Caco-2 (cell line): ENCODE measurements around the gene TRPV3. TPM values are rescaled to one million over a fixed set of nuclear protein-coding genes. Genes with fewer than 3 reads are reported as not detected.
"Not testable (repeated sequence)": the region's sequence is repeated elsewhere in the genome, so short reads cannot be mapped to it uniquely, and the experiment has no call there.

Source experiments
- BruUV-seq: library from RNA; stranded (reverse); fragments of 400-500 nt; replicated peaks from 2 replicates; lab custom pipeline; 2021; lab: Mats Ljungman, UMichigan
- CTCF ChIA-PET: fragments of 300-600 bp; sonication (Branson Sonifier 250); formaldehyde crosslinking; loops from one replicate; lab custom pipeline; 2022; ENCODE audit warnings: antibody characterized with exemption; lab: Charles Lee
- POLR2A ChIA-PET: fragments of 300-600 bp; sonication (Branson Sonifier 250); formaldehyde crosslinking; loops from one replicate; lab custom pipeline; 2022; ENCODE audit warnings: antibody characterized with exemption; lab: Charles Lee
- DNase-seq, 2 experiments: peaks; one replicate each; pipeline versions ENCODE4 v3.0.0 to v3.0.0-alpha.2; 2020 to 2022
- H3K27me3 ChIP-seq: replicated peaks from 2 replicates; pipeline ENCODE4 v1.6.0; 2011; ENCODE audit warnings: low read length; ENCODE audit not compliant: control insufficient read depth, insufficient read depth
- H3K36me3 ChIP-seq: 2 replicates; pipeline ENCODE4 v1.5.1; 2011; ENCODE audit warnings: low read length; ENCODE audit not compliant: control insufficient read depth, insufficient read depth
- H3K4me1 ChIP-seq: fragments of 250-450 bp; sonication (Bioruptor Pico); 2 replicates; pipeline ENCODE4 v1.5.1; 2020; ENCODE audit warnings: mild to moderate bottlenecking
- H3K4me3 ChIP-seq: 2 replicates; pipeline ENCODE4 v1.5.1; 2011; ENCODE audit warnings: low read depth, mild to moderate bottlenecking, control low read depth, low read length
- H3K9me3 ChIP-seq: fragments of 250-450 bp; sonication (Bioruptor Pico); 2 replicates; pipeline ENCODE4 v1.5.1; 2020; ENCODE audit warnings: mild to moderate bottlenecking, moderate library complexity
- H3K27ac Mint-ChIP-seq: one replicate; pipeline ENCODE4 v1.8.0; 2022; ENCODE audit warnings: mixed read lengths; ENCODE audit not compliant: unreplicated experiment
- H3K27me3 Mint-ChIP-seq: one replicate; pipeline ENCODE4 v1.8.0; 2022; ENCODE audit warnings: mixed read lengths; ENCODE audit not compliant: insufficient read depth, unreplicated experiment
- H3K36me3 Mint-ChIP-seq: one replicate; pipeline ENCODE4 v1.8.0; 2022; ENCODE audit warnings: mild to moderate bottlenecking, mixed read lengths; ENCODE audit not compliant: insufficient read depth, unreplicated experiment
- H3K4me1 Mint-ChIP-seq: one replicate; pipeline ENCODE4 v1.8.0; 2022; ENCODE audit warnings: low read depth, mixed read lengths; ENCODE audit not compliant: unreplicated experiment
- H3K4me3 Mint-ChIP-seq: one replicate; pipeline ENCODE4 v1.8.0; 2022; ENCODE audit warnings: mild to moderate bottlenecking, moderate library complexity, mixed read lengths; ENCODE audit not compliant: unreplicated experiment
- H3K9me3 Mint-ChIP-seq: one replicate; pipeline ENCODE4 v1.8.0; 2022; ENCODE audit warnings: mixed read lengths; ENCODE audit not compliant: unreplicated experiment
- CTCF ChIP-seq, 2 experiments: fragments of 200-600 bp in 1 of 2; IDR thresholded peaks; 1 replicate in 1 of 2; 2 replicates in 1 of 2; pipeline versions ENCODE4 v1.5.1 to v1.8.0; 2011 to 2022; ENCODE audit warnings: antibody characterized with exemption in 1 of 2, control low read depth in 1 of 2, inconsistent platforms in 1 of 2, low read depth in 1 of 2, low read length in 1 of 2, mild to moderate bottlenecking in 1 of 2, moderate library complexity in 1 of 2; ENCODE audit not compliant: insufficient read depth in 1 of 2, severe bottlenecking in 1 of 2, unreplicated experiment in 1 of 2
- intact Hi-C: fragments of 100-400 bp; cut with micrococcal nuclease; formaldehyde crosslinking; loops from one replicate; pipeline ENCODE4 v1.10.0; 2022; ENCODE audit not compliant: unreplicated experiment
- total RNA-seq: library from RNA; stranded (reverse); gene quantifications from 2 replicates; pipeline ENCODE4 v1.2.3, GENCODE V29; 2022

TRPV3 gene
- total RNA-seq, 1 experiment from 2014 or later = 8.4 TPM

GRCh38 chr17:3514873-3515272, 42.7 kb downstream of the TRPV3 start:
- peaks cover 3% of the 10 kb centered on the region; the same call in 1 of the 2 replicates for H3K36me3 ChIP-seq
- DNase-seq = no peak
- H3K27me3 Mint-ChIP-seq = no peaks in the 10 kb centered on the region

GRCh38 chr17:3514167-3514566, 43.4 kb downstream of the TRPV3 start:
- H3K36me3 Mint-ChIP-seq = peaks cover 16% of the 10 kb centered on the region
- H3K9me3 ChIP-seq, DNase-seq, intact Hi-C loops, H3K4me1 ChIP-seq, POLR2A ChIA-PET, H3K36me3 ChIP-seq, H3K4me3 ChIP-seq, H3K27me3 Mint-ChIP-seq, H3K27ac Mint-ChIP-seq, CTCF ChIA-PET, H3K9me3 Mint-ChIP-seq, BruUV-seq, H3K4me1 Mint-ChIP-seq, H3K4me3 Mint-ChIP-seq, H3K27me3 ChIP-seq: not testable (repeated sequence)

More at GRCh38 chr17:3514873-3515272, 42.7 kb downstream of the TRPV3 start:
- intact Hi-C loops = no loop called here
- POLR2A ChIA-PET = no interaction called here
- Mint-ChIP-seq H3K4me1 (no peaks in the 10 kb centered on the region), H3K27ac (no peak overlapping the region), H3K9me3 (no peaks in the 10 kb centered on the region), H3K36me3 (peaks cover 16% of the 10 kb centered on the region), H3K4me3 (no peak overlapping the region)
- TF ChIP-seq CTCF (IDR thresholded peaks at IDR 0.05; ENCODE audit: insufficient read depth in 1 of 2, low read depth in 1 of 2, low read length in 1 of 2, severe bottlenecking in 1 of 2, unreplicated experiment in 1 of 2) = no peak
- Histone ChIP-seq H3K4me1 (no peaks in the 10 kb centered on the region), H3K4me3 (no peak overlapping the region), H3K9me3 (no peaks in the 10 kb centered on the region), H3K27me3 (no peaks in the 10 kb centered on the region)
- BruUV-seq = no TSS peak
- CTCF ChIA-PET = no interaction called here

GRCh38 chr17:3513305-3514035, 44.1 kb downstream of the TRPV3 start:
- Mint-ChIP-seq H3K36me3 (peaks cover 16% of the 10 kb centered on the region), H3K9me3 (no peaks in the 10 kb centered on the region), H3K4me1 (no peaks in the 10 kb centered on the region), H3K27me3 (no peaks in the 10 kb centered on the region), H3K27ac (no peak overlapping the region), H3K4me3 (no peak overlapping the region)
- Histone ChIP-seq H3K4me3 (no peak overlapping the region), H3K36me3 (peaks cover 3% of the 10 kb centered on the region; the same call in 1 of the 2 replicates), H3K4me1 (no peaks in the 10 kb centered on the region), H3K9me3 (no peaks in the 10 kb centered on the region), H3K27me3 (no peaks in the 10 kb centered on the region)
- no peak for TF ChIP-seq CTCF (IDR thresholded peaks at IDR 0.05; ENCODE audit: insufficient read depth in 1 of 2, low read depth in 1 of 2, low read length in 1 of 2, severe bottlenecking in 1 of 2, unreplicated experiment in 1 of 2)
- no TSS peak for BruUV-seq
- ChIA-PET POLR2A (no interaction called here), CTCF (no interaction called here)
- intact Hi-C loops = no loop called here
- DNase-seq = no peak
